Aorta (tissue), 5 donors: ENCODE measurements around the gene TYMP. TPM values are rescaled to one million over a fixed set of nuclear protein-coding genes. Genes with fewer than 3 reads are reported as not detected.
A peak's percentile ranks its signal among the peaks of the same experiment; 100 is the strongest.

Experiments used
- ATAC-seq: fragments of 200-7000 bp; cut with Tn5 transposase; one replicate; pipeline ENCODE4 v1.9.1; 2022; ENCODE audit warnings: moderate library complexity; ENCODE audit not compliant: low FRiP score
- DNase-seq, 2 donors: peaks; one replicate each; pipeline ENCODE4 v3.0.0-alpha.2; 2020
- H3K27ac ChIP-seq, 2 donors: one replicate each; pipeline ENCODE4 v1.5.1; 2013; ENCODE audit warnings: low read length in 2 of 2, mild to moderate bottlenecking in 2 of 2, moderate library complexity in 2 of 2, control low read depth in 1 of 2, inconsistent platforms in 1 of 2, low read depth in 1 of 2
- H3K27me3 ChIP-seq, 2 donors: one replicate each; pipeline ENCODE4 v1.6.1; 2013; ENCODE audit warnings: control low read depth in 1 of 2, low read length in 1 of 2, mild to moderate bottlenecking in 1 of 2, moderate library complexity in 1 of 2; ENCODE audit not compliant: insufficient read depth in 2 of 2, control insufficient read depth in 1 of 2
- H3K36me3 ChIP-seq, 2 donors: one replicate each; pipeline ENCODE4 v1.6.1; 2013; ENCODE audit warnings: control low read depth in 1 of 2, low read length in 1 of 2, mild to moderate bottlenecking in 1 of 2; ENCODE audit not compliant: insufficient read depth in 2 of 2, control insufficient read depth in 1 of 2
- H3K4me1 ChIP-seq, 2 donors: one replicate each; pipeline ENCODE4 v1.6.1; 2013; ENCODE audit warnings: low read length in 2 of 2, control low read depth in 1 of 2, mild to moderate bottlenecking in 1 of 2, moderate library complexity in 1 of 2; ENCODE audit not compliant: insufficient read depth in 2 of 2, control insufficient read depth in 1 of 2
- H3K4me3 ChIP-seq, 2 donors: one replicate each; pipeline ENCODE4 v1.5.1; 2013; ENCODE audit warnings: low read length in 2 of 2, control low read depth in 1 of 2, mild to moderate bottlenecking in 1 of 2
- H3K9me3 ChIP-seq: one replicate; pipeline ENCODE4 v1.6.1; 2013; ENCODE audit warnings: mild to moderate bottlenecking, low read length; ENCODE audit not compliant: control insufficient read depth
- WGBS, 2 donors: extraction: QIAGEN DNeasy Blood & Tissue Kit; methylation state at CpG; one replicate each; pipeline ENCODE4 v1.1.7; 2013; 5-methylcytosine and 5-hydroxymethylcytosine counted together
- intact Hi-C, 2 donors: fragments of 100-400 bp; cut with DNase I; formaldehyde crosslinking; loops; one replicate each; pipeline versions ENCODE4 v1.14.2 to v1.15.0; 2022
- polyA plus RNA-seq, 2 donors: library from polyadenylated mRNA; stranded (reverse); fragments of 200-250 nt; gene quantifications; one replicate each; pipeline ENCODE4 v1.2.3, GENCODE V29; 2013
- total RNA-seq, 2 donors: library from RNA; stranded (reverse); fragmentation: NEBNext Ultra II Directional; extraction: Animal tissue kit (Norgen Biotek cat#: 25700); gene quantifications; one replicate each; pipeline ENCODE4 v1.2.1, GENCODE V29; 2021
- donor health status: healthy with polysubstance abuse.
- donor health status: Bipolar disorder and iron deficiency.
- donor health status: DM: no; HTN: no; CAD: no.
- donor health status: DM: no; HTN: no; CAD: no.
- donor health status: DM: yes; HTN: yes; CAD: no.

The TYMP gene
- total and polyA plus RNA-seq, 4 donors = 37.7 to 99.2 (median 57.7) TPM

- DNase-seq (peak; percentile 74 to 78), ATAC-seq (no peak)
- Histone ChIP-seq H3K36me3 (no peaks in the 10 kb centered on the region), H3K27ac (no peak overlapping the region), H3K27me3 (no peaks in the 10 kb centered on the region), H3K4me3 (no peak overlapping the region), H3K4me1 (no peaks in the 10 kb centered on the region), H3K9me3 (no peaks in the 10 kb centered on the region)
- 56 to 61% methylated on average over 15 of the region's 15 CpGs for WGBS, 2 donors
- intact Hi-C loops = loop anchor here in 1 of 2 donors (5.0 kb wide), 1 partner anchor 33 kb away; the partner anchor contains the start of gene SYCE3
These were observed 963 bp downstream of the TYMP start for GRCh38 chr22:50528682-50529415.

- WGBS, 2 donors = 93 to 94% methylated on average over 18 of the region's 18 CpGs
- intact Hi-C loops = loop anchor here in 1 of 2 donors (5.0 kb wide), 1 partner anchor 34 kb away; the partner anchor contains the start of gene SYCE3
- H3K4me1 ChIP-seq = no peaks in the 10 kb centered on the region
- no peaks in the 10 kb centered on the region for H3K36me3 ChIP-seq
- no peak overlapping the region for H3K27ac ChIP-seq
- no peak for DNase-seq
- H3K27me3 ChIP-seq = no peaks in the 10 kb centered on the region
- no peak overlapping the region for H3K4me3 ChIP-seq
- no peaks in the 10 kb centered on the region for H3K9me3 ChIP-seq
- no peak for ATAC-seq
These were observed 1.7 kb downstream of the TYMP start for GRCh38 chr22:50527921-50528681.

- Histone ChIP-seq H3K36me3 (no peaks in the 10 kb centered on the region), H3K4me1 (no peaks in the 10 kb centered on the region), H3K9me3 (no peaks in the 10 kb centered on the region), H3K4me3 (no peak overlapping the region), H3K27me3 (no peaks in the 10 kb centered on the region), H3K27ac (no peak overlapping the region)
- ATAC-seq = no peak
- DNase-seq = peak in 1 of 2 donors; percentile 84
- intact Hi-C loops = loop anchor here in 1 of 2 donors (5.0 kb wide), 1 partner anchor 35 kb away; the partner anchor contains the start of gene SYCE3
- WGBS, 2 donors = 64 to 72% methylated on average over 29 of the region's 29 CpGs
These were observed 2.7 kb downstream of the TYMP start for GRCh38 chr22:50526834-50527801.

GRCh38 chr22:50526108-50526833 is 3.5 kb downstream of the TYMP start:
- Histone ChIP-seq H3K27me3 (no peaks in the 10 kb centered on the region), H3K36me3 (no peaks in the 10 kb centered on the region), H3K4me3 (peak overlapping the region; percentile 50 to 51), H3K9me3 (no peaks in the 10 kb centered on the region), H3K27ac (peak overlapping the region in 1 of 2 donors; percentile 49), H3K4me1 (no peaks in the 10 kb centered on the region)
- WGBS, 2 donors = 2 to 4% methylated on average over 56 to 77 of the region's 77 CpGs
- ATAC-seq (peak; percentile 51), DNase-seq (peak; percentile 93)
- intact Hi-C loops = loop anchor here in 1 of 2 donors (5.0 kb wide), 1 partner anchor 36 kb away; the partner anchor contains the start of gene SYCE3

GRCh38 chr22:50525858-50526107 is 4.0 kb downstream of the TYMP start:
- H3K4me3 ChIP-seq = peak overlapping the region; percentile 50 to 51
- ATAC-seq = no peak
- intact Hi-C loops = loop anchor here (1.0 to 5.0 kb wide), 2 partner anchors 17 to 37 kb away; partner anchors contain the start of genes NCAPH2 (in 2 of the 2) and SYCE3 (in 1 of the 2)

GRCh38 chr22:50525104-50525857 is 4.5 kb downstream of the TYMP start, which contains the start of gene SCO2:
TSS of gene SCO2 (minus strand) at chr22:50525598. CDS start at chr22:50524411, 1,187 bp downstream.
- no peaks in the 10 kb centered on the region for H3K9me3 ChIP-seq
- H3K4me3 ChIP-seq = peak within 1 kb of the TSS; percentile 51 to 53
- H3K27ac ChIP-seq = peak within 1 kb of the TSS in 1 of 2 donors; percentile 54
- DNase-seq (peak; percentile 98 to 99), ATAC-seq (peak; percentile 86)
- no peaks in the 10 kb centered on the region for H3K4me1 ChIP-seq
- H3K27me3 ChIP-seq = no peaks in the 10 kb centered on the region
- 0% methylated on average over 49 to 84 of the region's 84 CpGs for WGBS, 2 donors
- H3K36me3 ChIP-seq = no peaks in the 10 kb centered on the region
- intact Hi-C loops = loop anchor here (1.0 to 5.0 kb wide), 2 partner anchors 17 to 37 kb away; partner anchors contain the start of genes NCAPH2 (in 2 of the 2) and SYCE3 (in 1 of the 2)

More at GRCh38 chr22:50525858-50526107, 4.0 kb downstream of the TYMP start:
- H3K9me3 ChIP-seq = no peaks in the 10 kb centered on the region
- H3K27me3 ChIP-seq = no peaks in the 10 kb centered on the region
- H3K4me1 ChIP-seq = no peaks in the 10 kb centered on the region
- no peak for DNase-seq
- 0 to 1% methylated on average over 15 to 33 of the region's 33 CpGs for WGBS, 2 donors
- H3K36me3 ChIP-seq = no peaks in the 10 kb centered on the region
- H3K27ac ChIP-seq = peak overlapping the region in 1 of 2 donors; percentile 54

- ATAC-seq = no peak
- intact Hi-C loops = loop anchor here (1.0 to 5.0 kb wide), 2 partner anchors 16 to 38 kb away; partner anchors contain the start of genes NCAPH2 (in 2 of the 2) and SYCE3 (in 1 of the 2)
- H3K27ac ChIP-seq = peak overlapping the region in 1 of 2 donors; percentile 20
- no peaks in the 10 kb centered on the region for H3K27me3 ChIP-seq
- H3K36me3 ChIP-seq = no peaks in the 10 kb centered on the region
- peak in 1 of 2 donors; percentile 68 for DNase-seq
- H3K4me1 ChIP-seq = no peaks in the 10 kb centered on the region
- peak overlapping the region; percentile 28 to 53 for H3K4me3 ChIP-seq
- WGBS, 2 donors = 7 to 11% methylated on average over 19 of the region's 19 CpGs
- H3K9me3 ChIP-seq = no peaks in the 10 kb centered on the region
These were observed 5.1 kb downstream of the TYMP start for GRCh38 chr22:50524676-50525103.
